Mammary microvascular endothelial cell (primary cell): ENCODE measurements around the gene STK16. TPM values are rescaled to one million over a fixed set of nuclear protein-coding genes. Genes with fewer than 3 reads are reported as not detected.

Experiments used
- total RNA-seq: library from RNA; depleted of rRNA; stranded (reverse); fragments of >200 nt; gene quantifications from 2 replicates; pipeline ENCODE4 v1.2.3, GENCODE V29; 2015

The STK16 gene, protein sequence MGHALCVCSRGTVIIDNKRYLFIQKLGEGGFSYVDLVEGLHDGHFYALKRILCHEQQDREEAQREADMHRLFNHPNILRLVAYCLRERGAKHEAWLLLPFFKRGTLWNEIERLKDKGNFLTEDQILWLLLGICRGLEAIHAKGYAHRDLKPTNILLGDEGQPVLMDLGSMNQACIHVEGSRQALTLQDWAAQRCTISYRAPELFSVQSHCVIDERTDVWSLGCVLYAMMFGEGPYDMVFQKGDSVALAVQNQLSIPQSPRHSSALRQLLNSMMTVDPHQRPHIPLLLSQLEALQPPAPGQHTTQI
- total RNA-seq, result 9.6 and 11.7 TPM in 2 replicates

DNA sequence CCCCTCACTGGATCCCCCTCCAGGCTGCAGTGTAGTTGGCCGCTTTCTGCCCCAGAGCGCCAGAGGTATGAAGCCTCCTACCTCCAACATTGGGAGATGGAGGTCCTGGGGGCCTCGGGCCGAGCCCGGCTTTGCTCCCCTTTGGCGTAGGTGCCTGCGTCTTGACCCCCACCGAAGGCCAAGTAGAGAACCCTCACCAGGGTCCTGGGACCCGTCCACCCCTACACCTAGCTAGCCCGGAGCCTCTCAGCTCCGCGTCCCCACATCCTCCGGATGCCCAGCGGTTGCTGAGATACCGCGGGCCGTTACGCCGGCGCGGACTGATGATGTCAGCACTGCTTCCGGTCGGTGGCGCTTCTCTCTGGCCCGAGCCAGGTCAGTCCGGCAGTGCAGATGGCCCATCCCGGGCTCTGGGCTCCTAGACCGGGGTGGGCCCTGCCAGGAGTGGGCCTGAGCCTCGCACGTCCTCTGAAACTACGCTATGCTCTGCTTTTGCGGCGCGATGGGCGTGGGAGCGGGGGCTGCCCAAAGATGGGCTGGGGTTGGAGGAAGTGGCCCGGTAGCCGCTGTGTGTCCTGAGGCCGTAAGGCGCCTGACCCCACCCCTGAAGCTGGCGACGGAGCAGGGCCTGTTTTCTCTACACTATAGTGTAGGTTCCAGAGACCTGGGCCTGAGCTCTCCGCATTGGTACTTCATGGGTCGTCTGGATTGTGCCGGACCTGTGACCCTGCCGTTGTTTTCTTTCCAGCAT is at the start of gene STK16, which contains the start of gene GLB1L:
TSS of gene STK16 (plus strand) at position 332 of the 751 bp plus-strand sequence. CDS start 521 bp downstream, outside the sequence.
TSS of gene GLB1L (minus strand) at position 297 of the 751 bp plus-strand sequence. CDS start 1,871 bp downstream, outside the sequence.

DNA sequence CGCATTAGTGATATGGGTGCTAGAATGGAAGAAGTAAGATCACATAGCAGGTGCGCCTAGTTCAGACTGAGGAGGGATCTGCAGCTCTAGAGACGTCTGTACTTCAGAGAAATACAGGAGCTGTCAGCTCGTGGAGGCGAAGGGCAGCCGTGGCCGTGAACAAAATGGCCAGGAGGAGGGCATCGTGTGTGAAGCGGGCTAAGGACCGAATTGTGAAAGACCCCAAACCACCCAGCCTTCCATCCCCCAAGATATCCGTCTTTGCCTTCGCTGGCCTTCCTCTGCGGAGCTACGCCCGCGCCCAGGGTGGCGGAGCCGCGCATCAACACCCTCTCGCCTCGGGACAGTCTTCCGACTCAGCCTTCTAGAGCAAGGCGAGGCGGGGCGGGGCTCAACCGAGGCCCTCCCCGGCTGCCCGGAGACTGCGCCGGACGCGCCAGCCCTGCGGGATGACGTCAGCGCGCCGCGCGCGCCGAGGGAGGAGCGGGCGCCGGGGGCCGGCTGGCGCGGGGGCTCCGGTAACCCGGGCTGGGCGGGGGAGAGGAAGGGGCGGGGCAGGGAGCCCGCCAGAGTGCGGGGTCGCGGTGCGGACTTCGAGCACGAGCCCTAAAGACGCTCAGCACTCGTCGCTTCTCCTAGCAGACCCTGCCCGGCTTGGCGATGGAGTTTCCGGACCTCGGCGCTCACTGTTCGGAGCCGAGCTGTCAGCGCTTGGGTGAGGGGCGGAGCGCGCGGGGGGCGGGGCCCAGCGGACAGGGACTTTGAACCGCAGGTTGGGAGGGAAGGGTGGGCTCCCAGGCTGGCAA is 38.7 kb upstream of the STK16 start, which contains the start of gene ZFAND2B:
TSS of gene ZFAND2B (plus strand) at position 455 of the 806 bp plus-strand sequence. CDS start at position 661, 206 bp downstream.

DNA sequence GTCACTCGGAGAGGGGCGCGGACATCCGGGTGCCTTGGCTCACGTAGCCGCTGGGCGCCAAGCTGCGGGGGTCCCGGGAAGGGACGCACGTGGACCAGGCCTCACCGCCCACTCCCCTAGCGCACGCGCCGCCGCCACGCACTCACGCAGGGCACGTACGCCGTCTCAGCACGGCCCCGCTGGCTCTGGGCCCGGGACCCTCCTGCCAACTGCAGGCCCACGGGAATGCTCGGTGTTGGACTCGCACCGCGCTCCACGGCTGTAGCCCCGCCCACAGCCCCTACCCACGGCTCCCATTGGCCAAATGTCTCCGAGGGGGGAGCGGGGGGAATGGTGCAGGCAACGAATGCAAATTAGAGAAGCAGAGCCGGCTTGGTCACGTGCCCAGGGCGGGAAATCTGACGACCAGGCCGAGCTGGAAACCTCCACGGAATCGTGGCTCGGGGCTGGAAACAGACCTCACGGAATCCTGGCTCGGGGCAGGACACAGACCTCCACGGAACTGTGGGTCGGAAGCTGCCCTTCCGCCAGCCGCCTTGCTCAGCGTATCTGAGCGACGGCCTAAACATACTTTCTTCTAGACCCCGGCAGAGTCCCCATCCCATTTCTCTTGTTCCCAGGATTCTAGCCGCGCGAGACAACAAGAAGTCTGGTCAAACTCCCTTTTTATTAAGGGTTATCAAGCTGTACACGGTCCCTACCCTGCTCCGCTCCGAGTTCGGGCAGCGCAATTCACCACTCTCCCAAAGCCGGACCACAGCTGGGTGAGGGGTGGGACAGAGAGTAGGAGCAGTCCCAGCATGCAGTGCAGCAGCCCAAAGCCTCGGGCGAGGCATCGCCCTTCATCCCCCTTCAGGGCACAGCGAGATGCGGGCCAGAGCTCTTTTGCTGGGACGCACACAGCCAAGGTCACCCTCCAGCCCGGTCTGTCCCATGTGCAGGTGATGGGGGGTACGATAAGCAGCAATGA is 26.3 kb upstream of the STK16 start, which contains the start of gene ABCB6:
TSS of gene ABCB6 (minus strand) at position 227 of the 970 bp plus-strand sequence. CDS start 285 bp downstream, outside the sequence.

DNA sequence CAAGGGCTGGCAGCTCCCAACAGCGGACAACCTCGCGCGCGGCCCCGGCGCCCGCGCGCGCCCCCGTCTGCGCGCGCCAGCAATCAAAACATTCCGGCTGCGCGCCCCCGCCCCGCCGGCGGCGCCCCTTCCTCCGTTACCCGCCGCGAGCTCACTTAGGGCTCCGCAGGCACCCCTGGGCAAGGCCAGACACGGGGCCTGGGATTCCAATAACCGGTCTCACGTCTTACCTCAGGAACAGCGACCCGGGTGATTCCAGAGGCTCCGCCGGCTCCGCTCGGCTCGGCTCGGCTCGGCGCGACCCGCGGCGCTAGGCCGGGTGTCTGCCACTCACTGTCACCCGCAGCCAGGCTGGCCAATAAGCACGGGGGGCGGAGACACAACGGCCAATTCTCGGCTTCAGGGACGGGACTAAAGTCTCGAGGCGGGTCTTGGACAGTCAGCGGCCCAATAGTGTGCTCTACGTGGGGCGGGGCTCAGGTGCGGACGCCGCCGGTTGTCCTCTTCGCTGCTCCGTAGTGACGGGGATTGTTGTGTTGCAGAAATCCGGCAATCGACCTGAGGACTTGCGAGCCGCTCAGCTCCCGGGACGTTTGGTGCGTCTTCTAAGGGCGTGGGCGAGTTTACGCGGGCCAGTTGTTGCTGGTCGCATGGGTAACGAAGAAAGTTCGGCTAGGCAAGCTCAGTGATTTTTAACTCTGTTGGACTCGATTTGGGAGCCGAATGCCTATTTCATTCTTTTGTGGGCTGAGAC is 15.8 kb upstream of the STK16 start, which contains the start of the genes ANKZF1 and ATG9A:
TSS of gene ANKZF1 (plus strand) at position 502 of the 754 bp plus-strand sequence. CDS start 452 bp downstream, outside the sequence.
TSS of gene ATG9A (minus strand) at position 332 of the 754 bp plus-strand sequence. CDS start 1,612 bp downstream, outside the sequence.

DNA sequence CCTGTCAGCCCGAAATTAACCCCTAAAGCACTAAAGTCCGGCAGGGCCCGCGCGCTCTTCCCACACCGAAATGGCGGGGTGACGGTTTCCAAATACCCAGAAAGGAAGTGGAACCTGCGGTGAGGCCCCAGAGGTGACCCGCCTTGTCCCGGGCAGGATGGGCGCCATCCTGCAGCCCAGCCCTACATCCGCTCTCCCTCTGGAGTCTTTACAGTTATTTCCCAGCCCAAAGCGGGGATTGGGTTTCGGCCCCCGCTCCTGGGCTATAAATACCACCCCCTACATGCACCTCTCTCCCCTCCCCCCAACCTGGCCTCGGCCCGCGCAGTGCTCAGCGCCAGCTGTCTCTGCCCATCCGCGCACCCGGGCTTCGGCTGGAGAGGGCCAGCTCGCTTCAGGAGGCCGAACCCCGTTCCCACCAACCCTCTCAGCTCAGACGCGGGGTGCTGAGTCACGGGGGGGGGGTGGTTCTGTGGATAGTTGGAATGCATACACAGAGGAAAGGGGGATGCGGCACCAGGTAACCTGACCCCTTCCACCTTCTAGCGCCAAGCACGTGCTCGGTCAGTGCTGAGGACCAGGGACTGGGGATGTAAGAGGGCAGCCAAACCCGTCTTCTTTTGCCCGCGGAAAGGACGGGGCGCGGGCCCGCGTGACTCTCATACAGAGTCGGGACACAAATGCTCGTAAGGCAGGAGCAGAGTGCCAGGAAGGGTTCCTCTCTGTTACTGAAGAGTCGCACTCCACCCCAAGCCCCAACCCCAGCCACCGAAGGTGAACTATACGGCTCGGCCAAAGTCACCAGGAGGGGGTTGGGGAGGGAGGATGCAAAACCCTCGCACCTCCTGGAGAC is 7.8 kb downstream of the STK16 start, which contains the start of gene TUBA4B:
TSS of gene TUBA4B (plus strand) at position 344 of the 853 bp plus-strand sequence. CDS start at position 509, 165 bp downstream.

DNA sequence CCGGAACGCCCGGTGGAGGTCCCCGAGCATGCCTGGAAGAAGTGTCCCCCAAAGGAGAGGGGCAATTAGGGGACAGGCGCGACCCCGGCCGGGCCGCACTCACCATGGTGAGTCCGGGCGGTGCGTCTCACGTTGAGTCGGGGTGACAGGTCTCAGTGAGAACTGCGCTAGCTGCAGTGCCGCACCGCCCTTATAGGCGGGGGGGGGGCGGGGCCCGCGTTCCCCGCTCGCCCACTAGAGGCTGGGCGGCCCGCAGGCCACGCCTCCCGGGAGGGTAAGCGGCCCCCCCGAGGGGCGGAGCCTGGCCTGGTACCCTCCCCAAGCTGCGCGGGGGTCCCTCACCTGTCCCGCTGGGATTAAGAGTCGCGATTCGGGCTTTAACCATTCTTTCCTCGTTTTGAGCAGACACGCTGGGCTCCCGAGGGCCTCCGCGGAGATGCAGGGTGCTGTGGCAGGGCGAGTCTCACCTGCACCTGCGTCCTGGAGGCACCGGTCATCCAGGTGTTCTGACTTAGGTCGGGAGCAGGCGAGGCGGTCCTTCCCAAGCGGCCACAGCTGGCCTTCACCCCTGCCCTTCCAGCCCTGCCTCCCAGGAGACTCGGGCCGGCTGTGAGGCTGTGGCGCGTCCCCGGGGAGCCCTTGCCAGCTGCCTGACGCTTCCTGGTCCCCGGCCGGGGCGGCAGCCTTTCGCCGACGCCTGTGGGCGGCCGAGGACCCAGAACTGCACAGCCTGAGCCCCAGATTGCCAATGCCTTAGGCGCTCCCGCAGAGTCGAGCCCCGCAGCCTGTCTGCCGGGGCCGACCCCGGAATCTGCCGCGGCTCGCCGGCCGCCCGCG is 8.7 kb downstream of the STK16 start, which contains the start of gene TUBA4A:
TSS of gene TUBA4A (minus strand) at position 166 of the 837 bp plus-strand sequence. CDS start at position 106, 60 bp downstream.

DNA sequence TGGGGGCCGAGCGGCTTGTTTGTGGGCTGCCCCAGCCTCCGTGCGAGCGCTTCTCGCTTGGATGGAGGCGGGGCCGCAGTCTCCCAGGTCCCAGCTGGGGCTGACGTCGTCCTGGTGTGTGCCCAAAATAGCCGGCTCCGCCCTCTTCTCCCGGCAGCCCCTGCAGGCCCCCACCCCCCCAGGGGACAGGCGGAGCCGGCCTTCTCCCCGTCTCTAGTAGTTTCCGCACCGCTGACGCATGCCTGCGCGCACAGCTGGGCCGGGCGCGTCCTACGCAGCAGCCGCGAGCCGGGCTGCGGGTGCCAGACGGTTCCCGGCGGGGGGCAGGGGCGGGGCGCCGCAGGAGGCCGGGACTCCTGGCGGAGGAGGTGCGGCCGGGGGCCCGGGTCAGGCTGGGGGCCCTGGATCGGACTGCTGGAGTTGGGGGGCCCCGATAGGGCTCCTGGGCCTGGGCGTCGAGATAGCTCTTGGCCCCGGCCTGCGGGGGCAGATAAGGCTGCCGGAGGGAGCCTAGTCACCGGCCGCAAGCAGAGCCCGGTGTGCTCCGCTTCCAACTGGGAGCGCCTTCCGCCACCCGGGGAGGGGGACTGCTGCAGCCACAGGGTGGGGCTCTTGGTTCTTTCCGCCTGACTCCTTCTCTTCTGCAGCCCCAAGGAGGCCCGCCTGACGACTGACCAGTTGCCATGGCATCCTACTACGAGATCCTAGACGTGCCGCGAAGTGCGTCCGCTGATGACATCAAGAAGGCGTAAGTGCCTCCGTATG is 34.1 kb downstream of the STK16 start, which contains the start of gene DNAJB2:
TSS of gene DNAJB2 (plus strand) at position 216 of the 765 bp plus-strand sequence. CDS start at position 684, 468 bp downstream.

Other genes with a start within 250 kb of the STK16 start
- gene CFAP65, start 204.0 kb upstream of the STK16 start, total RNA-seq, result not detected in 2 replicates
- not detected in 2 replicates for gene IHH, start 184.6 kb upstream of the STK16 start, total RNA-seq
- gene NHEJ1, start 84.7 kb upstream of the STK16 start, total RNA-seq, result 16.9 and 18.3 TPM in 2 replicates
- 0.60 and 0.79 TPM in 2 replicates for gene SLC23A3, start 75.5 kb upstream of the STK16 start, total RNA-seq
- 35.3 and 37.0 TPM in 2 replicates for gene CNPPD1, start 68.6 kb upstream of the STK16 start, total RNA-seq
- 43.6 and 44.4 TPM in 2 replicates for gene RETREG2, start 67.2 kb upstream of the STK16 start, total RNA-seq
- gene ZFAND2B, start 38.7 kb upstream of the STK16 start, total RNA-seq, result 24.4 and 30.4 TPM in 2 replicates
- gene ABCB6, start 26.5 kb upstream of the STK16 start, total RNA-seq, result 15.5 and 15.6 TPM in 2 replicates
- gene ATG9A, start 15.8 kb upstream of the STK16 start, total RNA-seq, result 48.8 and 71.1 TPM in 2 replicates
- 13.6 and 16.9 TPM in 2 replicates for gene ANKZF1, start 15.7 kb upstream of the STK16 start, total RNA-seq
- 4.5 and 7.5 TPM in 2 replicates for gene GLB1L, start within 50 bp of the STK16 start, total RNA-seq
- gene TUBA4B, start 7.8 kb downstream of the STK16 start, total RNA-seq, result not detected in 2 replicates
- 13.6 and 22.3 TPM in 2 replicates for gene TUBA4A, start 8.4 kb downstream of the STK16 start, total RNA-seq
- 11.6 and 17.8 TPM in 2 replicates for gene DNAJB2, start 33.9 kb downstream of the STK16 start, total RNA-seq
- not detected in 2 replicates for gene PTPRN, start 63.9 kb downstream of the STK16 start, total RNA-seq
- not detected in 2 replicates for gene RESP18, start 87.3 kb downstream of the STK16 start, total RNA-seq
- 46.8 and 54.5 TPM in 2 replicates for gene DNPEP, start 142.4 kb downstream of the STK16 start, total RNA-seq
- gene DES, start 172.9 kb downstream of the STK16 start, total RNA-seq, result not detected in 2 replicates
- 0.05 TPM in 1 of 2 replicates, not detected in the other for gene SPEG, start 189.4 kb downstream of the STK16 start, total RNA-seq